ENCODE results near the gene WSB2.

The WSB2 gene

GRCh38 chr12:118061873-118062843 lies 1.2 kb upstream of the WSB2 start:
- H3K27ac ChIP-seq: peak overlapping the region; percentile 89
- TF ChIP-seq, protein P1, sequence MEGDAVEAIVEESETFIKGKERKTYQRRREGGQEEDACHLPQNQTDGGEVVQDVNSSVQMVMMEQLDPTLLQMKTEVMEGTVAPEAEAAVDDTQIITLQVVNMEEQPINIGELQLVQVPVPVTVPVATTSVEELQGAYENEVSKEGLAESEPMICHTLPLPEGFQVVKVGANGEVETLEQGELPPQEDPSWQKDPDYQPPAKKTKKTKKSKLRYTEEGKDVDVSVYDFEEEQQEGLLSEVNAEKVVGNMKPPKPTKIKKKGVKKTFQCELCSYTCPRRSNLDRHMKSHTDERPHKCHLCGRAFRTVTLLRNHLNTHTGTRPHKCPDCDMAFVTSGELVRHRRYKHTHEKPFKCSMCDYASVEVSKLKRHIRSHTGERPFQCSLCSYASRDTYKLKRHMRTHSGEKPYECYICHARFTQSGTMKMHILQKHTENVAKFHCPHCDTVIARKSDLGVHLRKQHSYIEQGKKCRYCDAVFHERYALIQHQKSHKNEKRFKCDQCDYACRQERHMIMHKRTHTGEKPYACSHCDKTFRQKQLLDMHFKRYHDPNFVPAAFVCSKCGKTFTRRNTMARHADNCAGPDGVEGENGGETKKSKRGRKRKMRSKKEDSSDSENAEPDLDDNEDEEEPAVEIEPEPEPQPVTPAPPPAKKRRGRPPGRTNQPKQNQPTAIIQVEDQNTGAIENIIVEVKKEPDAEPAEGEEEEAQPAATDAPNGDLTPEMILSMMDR (IDR thresholded peaks at IDR 0.05): no peak
- TF ChIP-seq ZFX (IDR thresholded peaks at IDR 0.05; ENCODE audit: borderline replicate concordance): no peak

- peak overlapping the region; percentile 89 for H3K27ac ChIP-seq
- no peak for TF ChIP-seq ZFX (IDR thresholded peaks at IDR 0.05; ENCODE audit: borderline replicate concordance)
- TF ChIP-seq, protein P1 (IDR thresholded peaks at IDR 0.05): no peak
These were observed 523 bp downstream of the WSB2 start for GRCh38 chr12:118060301-118061010.

DNA sequence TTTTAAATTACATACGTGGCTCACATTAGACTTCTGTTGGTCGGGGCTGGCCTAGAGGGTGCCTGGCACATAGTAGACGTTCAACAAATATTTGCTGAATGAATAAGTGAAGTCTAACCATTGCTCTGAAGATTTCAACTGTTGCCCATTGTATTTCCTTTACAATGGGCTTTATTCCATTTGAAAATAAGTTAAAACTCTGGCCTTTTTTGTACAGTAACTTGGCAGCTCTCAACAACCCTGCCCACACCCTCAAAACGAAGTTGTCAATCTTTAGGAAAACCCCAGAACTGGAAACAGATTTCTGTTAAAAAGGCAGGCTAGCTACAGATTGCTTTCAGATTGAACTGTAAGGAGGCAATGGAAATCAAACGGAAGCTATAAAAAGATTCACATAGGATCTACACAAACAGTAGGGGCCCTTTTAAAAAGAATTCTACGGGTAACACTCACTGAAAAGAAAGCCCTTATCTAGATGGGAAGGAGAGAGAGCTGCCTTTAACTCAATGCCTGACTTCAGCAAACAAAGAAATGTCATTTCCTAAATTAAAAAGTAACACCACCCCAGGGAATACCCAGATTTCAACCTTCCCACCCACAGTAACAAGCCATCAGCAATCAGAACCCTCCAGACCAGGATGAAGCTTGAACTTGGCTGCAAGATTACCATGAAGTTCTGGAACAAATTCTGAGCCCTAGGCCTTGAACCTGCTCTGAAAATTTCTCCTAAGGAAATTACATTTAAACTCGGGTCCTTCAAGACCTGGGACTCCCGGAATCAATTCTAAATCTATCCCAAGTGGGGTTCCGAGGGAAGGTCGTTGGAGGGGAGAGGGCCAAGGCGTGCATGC lies 1.4 kb downstream of the WSB2 start:
- H3K27ac ChIP-seq: peak overlapping the region; percentile 89
- no peak for TF ChIP-seq ZFX (IDR thresholded peaks at IDR 0.05; ENCODE audit: borderline replicate concordance)
- TF ChIP-seq, protein P1 (IDR thresholded peaks at IDR 0.05): no peak

DNA sequence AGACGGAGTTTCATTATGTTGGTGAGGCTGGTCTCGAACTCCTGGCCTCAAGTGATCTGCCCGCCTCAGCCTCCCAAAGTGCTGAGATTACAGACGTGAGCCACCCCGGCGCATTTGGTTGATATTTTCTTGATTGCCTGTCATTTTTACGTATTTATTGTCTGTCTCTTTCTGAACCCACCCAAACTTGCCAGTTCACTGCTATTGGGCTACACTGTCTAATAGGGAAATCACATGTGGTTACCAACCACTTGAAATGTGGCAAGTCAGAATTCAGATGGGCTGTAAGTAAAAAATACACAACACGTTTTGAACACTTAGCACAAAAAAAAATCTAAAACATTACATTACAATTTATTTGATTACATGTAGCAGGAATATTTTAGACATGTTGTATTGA lies 2.1 kb downstream of the WSB2 start:
- peak overlapping the region; percentile 89 for H3K27ac ChIP-seq
- TF ChIP-seq, protein P1 (IDR thresholded peaks at IDR 0.05): no peak
- no peak for TF ChIP-seq ZFX (IDR thresholded peaks at IDR 0.05; ENCODE audit: borderline replicate concordance)

DNA sequence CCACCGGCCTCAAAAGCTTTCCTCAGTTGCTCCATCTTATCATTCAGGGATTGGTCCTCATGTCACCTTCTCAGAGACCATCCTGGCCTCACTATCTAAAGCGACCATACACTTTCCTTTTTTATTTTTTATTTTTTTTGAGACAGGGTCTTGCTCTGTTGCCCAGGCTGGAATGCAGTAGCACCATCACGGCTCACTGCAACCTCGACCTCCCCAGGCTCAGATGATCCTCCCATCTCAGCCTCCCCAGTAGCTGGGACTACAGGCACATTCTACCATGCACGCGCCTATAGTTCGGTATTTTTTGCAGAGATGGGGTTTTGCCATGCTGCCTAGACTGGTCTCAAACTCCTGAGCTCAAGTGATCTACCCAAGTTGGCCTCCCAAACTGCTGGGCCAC lies 2.8 kb downstream of the WSB2 start:
- peak overlapping the region; percentile 89 for H3K27ac ChIP-seq
- no peak for TF ChIP-seq ZFX (IDR thresholded peaks at IDR 0.05; ENCODE audit: borderline replicate concordance)
- TF ChIP-seq, protein P1 (IDR thresholded peaks at IDR 0.05): no peak

DNA sequence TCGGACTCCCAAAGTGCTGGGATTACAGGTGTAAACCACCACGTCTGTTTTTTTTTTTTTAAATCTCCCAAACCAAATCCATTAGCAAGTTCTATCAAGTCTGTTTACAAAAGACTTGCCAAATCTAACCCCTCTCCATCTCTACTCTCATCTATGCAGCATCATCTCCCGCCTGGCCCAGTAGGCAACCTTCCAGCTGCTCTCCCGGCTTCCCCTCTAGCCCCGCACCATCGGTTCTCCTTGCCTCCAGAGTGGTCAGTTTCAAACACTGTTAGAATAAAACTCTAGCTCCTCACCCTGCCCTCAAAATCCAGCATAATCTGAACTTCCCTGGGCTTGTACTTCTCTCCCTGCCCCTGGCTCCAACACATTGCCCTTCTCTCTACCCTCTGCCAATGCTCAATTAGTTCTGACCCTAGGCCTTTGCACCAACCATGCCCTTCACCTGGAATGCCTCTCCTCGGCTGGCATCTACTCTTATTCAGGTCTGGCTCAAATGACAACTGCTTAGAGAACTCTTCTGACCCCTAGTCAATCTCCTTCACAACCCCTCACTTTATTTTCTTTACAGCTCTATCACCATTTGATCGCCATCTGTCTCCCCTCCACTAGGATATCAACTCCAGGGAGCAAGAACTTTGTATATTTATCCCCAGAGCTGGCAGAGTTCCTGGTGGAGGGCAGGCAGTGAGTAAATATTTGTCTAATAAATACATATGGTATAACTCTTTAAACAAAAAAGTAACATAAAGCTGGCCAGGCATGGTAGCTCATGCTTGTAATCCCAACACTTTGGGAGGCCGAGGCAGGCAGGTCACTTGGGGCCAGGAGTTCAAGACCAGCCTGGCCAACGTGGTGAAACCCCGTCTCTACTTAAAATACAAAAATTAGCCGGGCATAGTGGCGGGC lies 4.9 kb downstream of the WSB2 start:
- peak overlapping the region; percentile 89 for H3K27ac ChIP-seq
- TF ChIP-seq, protein P1 (IDR thresholded peaks at IDR 0.05): no peak
- no peak for TF ChIP-seq ZFX (IDR thresholded peaks at IDR 0.05; ENCODE audit: borderline replicate concordance)
